SK-N-SH treated with all-trans-retinoic acid at 6 μM for 48 hours (cell line): ENCODE data around the gene GRIA3.

Source experiments
- ARNTL ChIP-seq: fragments of 450-650 bp; formaldehyde crosslinking; IDR thresholded peaks from 2 replicates; pipeline ENCODE4 v1.5.0; 2020; ENCODE audit warnings: low read depth, mild to moderate bottlenecking, moderate library complexity, borderline replicate concordance
- BACH2 ChIP-seq: fragments of 250-450 bp; sonication (Bioruptor Pico); IDR thresholded peaks from 2 replicates; pipeline ENCODE4 v1.9.0; 2021; ENCODE audit warnings: mild to moderate bottlenecking, borderline replicate concordance
- CSDC2 ChIP-seq: fragments of 250-450 bp; sonication (Bioruptor Pico); IDR thresholded peaks from 2 replicates; pipeline ENCODE4 v1.5.0; 2020; ENCODE audit warnings: mild to moderate bottlenecking, moderate library complexity
- RARB ChIP-seq: fragments of 250-450 bp; sonication (Bioruptor Pico); IDR thresholded peaks from 2 replicates; pipeline ENCODE4 v1.8.0; 2021; ENCODE audit warnings: mild to moderate bottlenecking, moderate library complexity
- SNAI2 ChIP-seq: fragments of 250-450 bp; sonication (Bioruptor Pico); IDR thresholded peaks from 2 replicates; pipeline ENCODE4 v1.5.0; 2020; ENCODE audit warnings: mild to moderate bottlenecking, moderate library complexity
- TOX ChIP-seq: fragments of 250-450 bp; sonication (Bioruptor Pico); IDR thresholded peaks from 2 replicates; pipeline ENCODE4 v1.8.0; 2021; ENCODE audit warnings: mild to moderate bottlenecking, moderate library complexity, borderline replicate concordance
- ZFP3 ChIP-seq: fragments of 250-450 bp; sonication (Bioruptor Pico); IDR thresholded peaks from 2 replicates; pipeline ENCODE4 v1.5.0; 2020; ENCODE audit warnings: mild to moderate bottlenecking, moderate library complexity
- TF ChIP-seq, protein P1 (sequence below): fragments of 250-450 bp; sonication (Bioruptor Pico); IDR thresholded peaks from 2 replicates; pipeline ENCODE4 v1.5.1; 2021; ENCODE audit warnings: mild to moderate bottlenecking, moderate library complexity
- TF ChIP-seq, protein P2 (sequence below): fragments of 250-450 bp; sonication (Bioruptor Pico); IDR thresholded peaks from 2 replicates; pipeline ENCODE4 v1.8.0; 2020; ENCODE audit warnings: mild to moderate bottlenecking, moderate library complexity, borderline replicate concordance
- TF ChIP-seq, protein P3 (sequence below): fragments of 250-450 bp; sonication (Bioruptor Pico); IDR thresholded peaks from 2 replicates; pipeline ENCODE4 v1.8.0; 2021; ENCODE audit warnings: low read depth, mild to moderate bottlenecking, moderate library complexity, borderline replicate concordance
- TF ChIP-seq, protein P4 (sequence below): fragments of 250-450 bp; sonication (Bioruptor Pico); IDR thresholded peaks from 2 replicates; pipeline ENCODE4 v1.5.1; 2020; ENCODE audit warnings: low read depth, mild to moderate bottlenecking, moderate library complexity

DNA sequence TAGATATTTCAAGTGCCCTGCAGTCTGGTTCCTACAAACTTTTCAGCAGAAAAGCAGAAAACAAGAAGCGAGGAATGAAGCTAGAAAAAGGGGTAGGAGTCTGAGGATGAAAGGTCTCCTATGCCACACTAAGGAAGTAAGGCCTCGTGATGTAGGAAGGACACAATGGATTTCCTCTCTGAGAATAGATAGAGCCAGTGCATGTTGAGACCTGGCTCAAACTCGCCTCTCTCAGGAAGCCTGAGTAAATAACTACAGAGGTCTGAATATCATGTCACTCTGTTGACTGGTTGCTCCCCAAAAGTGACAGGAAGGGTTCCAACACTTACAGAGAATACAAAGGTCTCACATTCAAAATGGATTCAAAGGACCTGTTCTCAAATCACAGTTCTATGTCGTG is 93.3 kb downstream of the GRIA3 start:
- TF ChIP-seq, protein P1, sequence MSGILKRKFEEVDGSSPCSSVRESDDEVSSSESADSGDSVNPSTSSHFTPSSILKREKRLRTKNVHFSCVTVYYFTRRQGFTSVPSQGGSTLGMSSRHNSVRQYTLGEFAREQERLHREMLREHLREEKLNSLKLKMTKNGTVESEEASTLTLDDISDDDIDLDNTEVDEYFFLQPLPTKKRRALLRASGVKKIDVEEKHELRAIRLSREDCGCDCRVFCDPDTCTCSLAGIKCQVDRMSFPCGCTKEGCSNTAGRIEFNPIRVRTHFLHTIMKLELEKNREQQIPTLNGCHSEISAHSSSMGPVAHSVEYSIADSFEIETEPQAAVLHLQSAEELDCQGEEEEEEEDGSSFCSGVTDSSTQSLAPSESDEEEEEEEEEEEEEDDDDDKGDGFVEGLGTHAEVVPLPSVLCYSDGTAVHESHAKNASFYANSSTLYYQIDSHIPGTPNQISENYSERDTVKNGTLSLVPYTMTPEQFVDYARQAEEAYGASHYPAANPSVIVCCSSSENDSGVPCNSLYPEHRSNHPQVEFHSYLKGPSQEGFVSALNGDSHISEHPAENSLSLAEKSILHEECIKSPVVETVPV, result no peak
- TF ChIP-seq RARB (CRISPR knock-in tag), result no peak
- TF ChIP-seq BACH2, result no peak
- TF ChIP-seq ZFP3 (CRISPR knock-in tag), result no peak
- no peak for TF ChIP-seq SNAI2 (CRISPR knock-in tag)
- TF ChIP-seq, protein P2, sequence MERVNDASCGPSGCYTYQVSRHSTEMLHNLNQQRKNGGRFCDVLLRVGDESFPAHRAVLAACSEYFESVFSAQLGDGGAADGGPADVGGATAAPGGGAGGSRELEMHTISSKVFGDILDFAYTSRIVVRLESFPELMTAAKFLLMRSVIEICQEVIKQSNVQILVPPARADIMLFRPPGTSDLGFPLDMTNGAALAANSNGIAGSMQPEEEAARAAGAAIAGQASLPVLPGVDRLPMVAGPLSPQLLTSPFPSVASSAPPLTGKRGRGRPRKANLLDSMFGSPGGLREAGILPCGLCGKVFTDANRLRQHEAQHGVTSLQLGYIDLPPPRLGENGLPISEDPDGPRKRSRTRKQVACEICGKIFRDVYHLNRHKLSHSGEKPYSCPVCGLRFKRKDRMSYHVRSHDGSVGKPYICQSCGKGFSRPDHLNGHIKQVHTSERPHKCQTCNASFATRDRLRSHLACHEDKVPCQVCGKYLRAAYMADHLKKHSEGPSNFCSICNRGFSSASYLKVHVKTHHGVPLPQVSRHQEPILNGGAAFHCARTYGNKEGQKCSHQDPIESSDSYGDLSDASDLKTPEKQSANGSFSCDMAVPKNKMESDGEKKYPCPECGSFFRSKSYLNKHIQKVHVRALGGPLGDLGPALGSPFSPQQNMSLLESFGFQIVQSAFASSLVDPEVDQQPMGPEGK (CRISPR knock-in tag), result no peak
- TF ChIP-seq, protein P3, sequence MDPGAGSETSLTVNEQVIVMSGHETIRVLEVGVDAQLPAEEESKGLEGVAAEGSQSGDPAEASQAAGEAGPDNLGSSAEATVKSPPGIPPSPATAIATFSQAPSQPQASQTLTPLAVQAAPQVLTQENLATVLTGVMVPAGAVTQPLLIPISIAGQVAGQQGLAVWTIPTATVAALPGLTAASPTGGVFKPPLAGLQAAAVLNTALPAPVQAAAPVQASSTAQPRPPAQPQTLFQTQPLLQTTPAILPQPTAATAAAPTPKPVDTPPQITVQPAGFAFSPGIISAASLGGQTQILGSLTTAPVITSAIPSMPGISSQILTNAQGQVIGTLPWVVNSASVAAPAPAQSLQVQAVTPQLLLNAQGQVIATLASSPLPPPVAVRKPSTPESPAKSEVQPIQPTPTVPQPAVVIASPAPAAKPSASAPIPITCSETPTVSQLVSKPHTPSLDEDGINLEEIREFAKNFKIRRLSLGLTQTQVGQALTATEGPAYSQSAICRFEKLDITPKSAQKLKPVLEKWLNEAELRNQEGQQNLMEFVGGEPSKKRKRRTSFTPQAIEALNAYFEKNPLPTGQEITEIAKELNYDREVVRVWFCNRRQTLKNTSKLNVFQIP (CRISPR knock-in tag), result no peak
- no peak for TF ChIP-seq CSDC2 (CRISPR knock-in tag)
- no peak for TF ChIP-seq TOX (CRISPR knock-in tag)
- TF ChIP-seq ARNTL (CRISPR knock-in tag), result no peak
- TF ChIP-seq, protein P4, sequence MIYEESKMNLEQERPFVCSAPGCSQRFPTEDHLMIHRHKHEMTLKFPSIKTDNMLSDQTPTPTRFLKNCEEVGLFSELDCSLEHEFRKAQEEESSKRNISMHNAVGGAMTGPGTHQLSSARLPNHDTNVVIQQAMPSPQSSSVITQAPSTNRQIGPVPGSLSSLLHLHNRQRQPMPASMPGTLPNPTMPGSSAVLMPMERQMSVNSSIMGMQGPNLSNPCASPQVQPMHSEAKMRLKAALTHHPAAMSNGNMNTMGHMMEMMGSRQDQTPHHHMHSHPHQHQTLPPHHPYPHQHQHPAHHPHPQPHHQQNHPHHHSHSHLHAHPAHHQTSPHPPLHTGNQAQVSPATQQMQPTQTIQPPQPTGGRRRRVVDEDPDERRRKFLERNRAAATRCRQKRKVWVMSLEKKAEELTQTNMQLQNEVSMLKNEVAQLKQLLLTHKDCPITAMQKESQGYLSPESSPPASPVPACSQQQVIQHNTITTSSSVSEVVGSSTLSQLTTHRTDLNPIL (CRISPR knock-in tag), result no peak
